GM13977 (cell line): ENCODE data around the gene RAI1.

Experiments used
- DNase-seq: peaks from one replicate; pipeline ENCODE4 v3.0.0; 2012; ENCODE audit warnings: low spot score
- CTCF ChIP-seq: IDR thresholded peaks from 2 replicates; pipeline ENCODE4 v1.5.1; 2012; ENCODE audit warnings: mild to moderate bottlenecking, control low read depth; ENCODE audit not compliant: insufficient read depth; ENCODE audit errors: extremely low read depth, missing control alignments
- in situ Hi-C: fragments of 300-500 bp; cut with MboI; formaldehyde crosslinking; loops from one replicate; pipeline ENCODE4 v1.12.0; 2022; ENCODE audit warnings: low sequenced_read_pairs, low pct_unique_long_range_greater_than_20kb, mixed read lengths, inconsistent platforms; ENCODE audit not compliant: unreplicated experiment

The RAI1 gene

GRCh38 chr17:17699491-17699890, 18.2 kb downstream of the RAI1 start:
- DNase-seq, result no peak
- in situ Hi-C loops, result no loop called here
- TF ChIP-seq CTCF, result no peak

- in situ Hi-C loops, result no loop called here
- no peak for TF ChIP-seq CTCF
- no peak for DNase-seq
These were observed 19.2 kb downstream of the RAI1 start for GRCh38 chr17:17700251-17700969.

- TF ChIP-seq CTCF, result no peak
- no peak for DNase-seq
- in situ Hi-C loops, result no loop called here
These were observed 19.9 kb downstream of the RAI1 start for GRCh38 chr17:17701112-17701511.

- DNase-seq, result no peak
- in situ Hi-C loops, result no loop called here
- TF ChIP-seq CTCF, result no peak
These were observed 20.4 kb downstream of the RAI1 start for GRCh38 chr17:17701658-17702057.

GRCh38 chr17:17702449-17703139, 21.3 kb downstream of the RAI1 start:
- DNase-seq, result no peak
- no peak for TF ChIP-seq CTCF
- in situ Hi-C loops, result no loop called here

GRCh38 chr17:17703140-17703919, 22.1 kb downstream of the RAI1 start:
- DNase-seq, result no peak
- in situ Hi-C loops, result no loop called here
- TF ChIP-seq CTCF, result no peak
